Measurements from ENCODE around the gene ATP4A. TPM values are rescaled to one million over a fixed set of nuclear protein-coding genes. Genes with fewer than 3 reads are reported as not detected.
A peak's percentile ranks its signal among the peaks of the same experiment; 100 is the strongest.
"Not testable (repeated sequence)": the region's sequence is repeated elsewhere in the genome, so short reads cannot be mapped to it uniquely, and the experiment has no call there.

Gene ATP4A
- not detected for polyA plus RNA-seq (2013, experiment 1 of 2; ENCODE audit: insufficient read length)
- polyA plus RNA-seq (2013, experiment 2 of 2; ENCODE audit: insufficient read length) = not detected

- no peak for DNase-seq
Observed at GRCh38 chr19:35563207-35563829, at the start of gene ATP4A. ATP4A (minus strand) TSS chr19:35563658; CDS start chr19:35563629, 29 bp downstream.

GRCh38 chr19:35612559-35613321, 49.3 kb upstream of the ATP4A start, which contains the start of gene HAUS5:
HAUS5 (plus strand) TSS chr19:35612735; CDS start chr19:35612795, 60 bp downstream.
- DNase-seq = peak; percentile 91

- no peak for DNase-seq
Observed at GRCh38 chr19:35612224-35612558, 48.7 kb upstream of the ATP4A start.

- DNase-seq = no peak
Observed at GRCh38 chr19:35609851-35610353, 46.4 kb upstream of the ATP4A start.

GRCh38 chr19:35608251-35608650, 44.8 kb upstream of the ATP4A start:
- DNase-seq = no peak

- no peak for DNase-seq
Observed at GRCh38 chr19:35607661-35608060, 44.2 kb upstream of the ATP4A start.

GRCh38 chr19:35607170-35607569, 43.7 kb upstream of the ATP4A start:
- not testable (repeated sequence) for DNase-seq

- not testable (repeated sequence) for DNase-seq
Observed at GRCh38 chr19:35604436-35604835, 41.0 kb upstream of the ATP4A start.

GRCh38 chr19:35601971-35602370, 38.5 kb upstream of the ATP4A start:
- no peak for DNase-seq

GRCh38 chr19:35596366-35596999, 33.0 kb upstream of the ATP4A start:
- DNase-seq = no peak

- no peak for DNase-seq
Observed at GRCh38 chr19:35595928-35596327, 32.5 kb upstream of the ATP4A start.

- not testable (repeated sequence) for DNase-seq
Observed at GRCh38 chr19:35595026-35595425, 31.6 kb upstream of the ATP4A start.

- no peak for DNase-seq
Observed at GRCh38 chr19:35592226-35592625, 28.8 kb upstream of the ATP4A start.

- no peak for DNase-seq
Observed at GRCh38 chr19:35590875-35591274, 27.4 kb upstream of the ATP4A start.

GRCh38 chr19:35587321-35587720, 23.9 kb upstream of the ATP4A start:
- DNase-seq = no peak

- no peak for DNase-seq
Observed at GRCh38 chr19:35585848-35586247, 22.4 kb upstream of the ATP4A start, which contains the start of gene PMIS2. PMIS2 (plus strand) TSS chr19:35586173; CDS start chr19:35586260, 87 bp downstream.

GRCh38 chr19:35582760-35583159, 19.3 kb upstream of the ATP4A start:
- DNase-seq = no peak

- DNase-seq = no peak
Observed at GRCh38 chr19:35578707-35579106, 15.2 kb upstream of the ATP4A start.

- DNase-seq = no peak
Observed at GRCh38 chr19:35577918-35578317, 14.5 kb upstream of the ATP4A start.

- DNase-seq = no peak
Observed at GRCh38 chr19:35571406-35571965, 8.0 kb upstream of the ATP4A start.

- DNase-seq = no peak
Observed at GRCh38 chr19:35569281-35569781, 5.9 kb upstream of the ATP4A start.

GRCh38 chr19:35566738-35567137, 3.3 kb upstream of the ATP4A start:
- DNase-seq = no peak
